OCI-LY1 (cell line): ENCODE results near the gene THAP4.

Source experiments
- H2AFZ ChIP-seq: fragments of 200-600 bp; sonication (generic), shearing (Covaris generic); 2 replicates; pipeline ENCODE4 v1.6.0; 2014; ENCODE audit warnings: antibody characterized with exemption, mild to moderate bottlenecking, low read length
- H3F3A ChIP-seq: fragments of 200-600 bp; sonication (generic), shearing (Covaris generic); 2 replicates; pipeline ENCODE4 v1.6.0; 2014; ENCODE audit warnings: mild to moderate bottlenecking, antibody characterized with exemption, low read length, moderate library complexity; ENCODE audit not compliant: insufficient read depth
- H3K27ac ChIP-seq: fragments of 200-600 bp; sonication (generic); 2 replicates; pipeline ENCODE4 v1.5.1; 2014; ENCODE audit warnings: low read length, mixed run types, mild to moderate bottlenecking, low read depth; ENCODE audit not compliant: poor library complexity, severe bottlenecking
- H3K27me3 ChIP-seq: fragments of 200-600 bp; sonication (generic); 2 replicates; pipeline ENCODE4 v1.6.0; 2014; ENCODE audit warnings: antibody characterized with exemption, mild to moderate bottlenecking, low read length, moderate library complexity; ENCODE audit not compliant: insufficient read depth
- H3K36me3 ChIP-seq: fragments of 200-600 bp; sonication (generic); 2 replicates; pipeline ENCODE4 v1.6.1; 2014; ENCODE audit warnings: mild to moderate bottlenecking, antibody characterized with exemption, low read length, moderate library complexity, mixed read lengths; ENCODE audit not compliant: insufficient read depth
- H3K4me1 ChIP-seq: fragments of 200-600 bp; sonication (generic); 2 replicates; pipeline ENCODE4 v1.5.1; 2014; ENCODE audit warnings: mild to moderate bottlenecking, low read length, moderate library complexity; ENCODE audit not compliant: insufficient read depth, severe bottlenecking
- H3K4me2 ChIP-seq: fragments of 200-600 bp; sonication (generic), shearing (Covaris generic); 2 replicates; pipeline ENCODE4 v1.6.1; 2014; ENCODE audit warnings: low read length
- H3K4me3 ChIP-seq: fragments of 200-600 bp; sonication (generic); 2 replicates; pipeline ENCODE4 v1.5.1; 2014; ENCODE audit warnings: low read length, low read depth, mild to moderate bottlenecking, mixed read lengths; ENCODE audit not compliant: poor library complexity, severe bottlenecking
- H3K79me2 ChIP-seq: fragments of 200-600 bp; shearing (Covaris generic); 2 replicates; pipeline ENCODE4 v1.6.1; 2016; ENCODE audit warnings: mixed run types, low read length, mixed read lengths; ENCODE audit not compliant: insufficient read depth
- H3K9ac ChIP-seq: fragments of 200-600 bp; sonication (generic), shearing (Covaris generic); 2 replicates; pipeline ENCODE4 v1.6.1; 2014; ENCODE audit warnings: mild to moderate bottlenecking, low read length, mixed read lengths
- H3K9me2 ChIP-seq: fragments of 200-600 bp; sonication (generic), shearing (Covaris generic); 2 replicates; pipeline ENCODE4 v1.6.1; 2014; ENCODE audit warnings: low read depth, mild to moderate bottlenecking, low read length, mixed read lengths
- H3K9me3 ChIP-seq: fragments of 200-600 bp; shearing (Covaris generic); 2 replicates; pipeline ENCODE4 v1.6.1; 2014; ENCODE audit warnings: low read length, mixed read lengths
- H4K20me1 ChIP-seq: fragments of 200-600 bp; sonication (generic), shearing (Covaris generic); 2 replicates; pipeline ENCODE4 v1.6.0; 2016; ENCODE audit warnings: mild to moderate bottlenecking, low read length; ENCODE audit not compliant: insufficient read depth
- EZH2 ChIP-seq: fragments of 200-600 bp; sonication (generic), shearing (Covaris generic); IDR thresholded peaks from 2 replicates; pipeline ENCODE4 v1.8.0; 2017; ENCODE audit warnings: borderline replicate concordance, mixed run types, mild to moderate bottlenecking, antibody characterized with exemption, low read length, moderate library complexity, mixed read lengths
- TF ChIP-seq, protein P1 (sequence below): fragments of 200-600 bp; sonication (generic), shearing (Covaris generic); IDR thresholded peaks from 2 replicates; pipeline ENCODE4 v1.5.1; 2017; ENCODE audit warnings: mild to moderate bottlenecking, antibody characterized with exemption, low read length, moderate library complexity, mixed read lengths

The THAP4 gene

DNA sequence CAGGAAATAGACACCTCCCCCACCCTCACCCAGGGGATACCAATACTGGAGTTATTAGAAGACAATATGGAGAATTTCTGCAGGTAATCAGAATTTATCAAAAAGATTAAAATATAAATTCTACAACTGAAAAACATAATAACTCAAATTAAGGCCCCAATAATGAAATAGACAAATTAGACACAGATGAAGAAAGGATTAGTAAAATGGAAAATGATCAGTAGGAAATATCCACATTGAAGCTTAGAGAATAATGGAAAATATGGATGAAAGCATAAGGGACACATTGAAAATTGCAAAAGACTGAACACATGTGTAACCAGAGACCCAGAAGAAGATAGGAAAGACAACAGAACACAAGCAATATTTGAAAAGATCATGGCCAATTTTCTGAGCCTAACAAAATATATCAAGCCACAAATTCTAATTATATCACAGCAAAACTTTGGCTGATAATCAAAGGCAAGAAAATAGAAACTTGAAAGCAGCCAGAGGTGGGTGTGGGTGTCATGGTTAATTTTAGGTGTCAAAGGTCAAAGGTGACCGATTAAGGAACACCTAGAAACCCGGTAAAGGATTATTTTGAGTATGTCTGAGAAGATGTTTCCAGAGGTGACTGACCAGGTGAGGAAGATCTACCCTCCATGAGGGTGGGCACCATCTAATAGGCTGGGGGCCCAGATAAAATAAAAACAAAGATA, 50.2 kb downstream of the THAP4 start:
- no peaks in the 10 kb centered on the region for H3K4me1 ChIP-seq
- H3K36me3 ChIP-seq = peaks cover 70% of the 10 kb centered on the region
- no peaks in the 10 kb centered on the region for H3K27me3 ChIP-seq
- H3K27ac ChIP-seq = no peak overlapping the region
- peaks cover 19% of the 10 kb centered on the region for H3K9me3 ChIP-seq
- no peak overlapping the region for H2AFZ ChIP-seq
- no peak overlapping the region for H3K9ac ChIP-seq
- no peaks in the 10 kb centered on the region for H3K79me2 ChIP-seq
- no peaks in the 10 kb centered on the region for H4K20me1 ChIP-seq
- no peaks in the 10 kb centered on the region for H3F3A ChIP-seq
- TF ChIP-seq EZH2 = no peak
- TF ChIP-seq, protein P1, sequence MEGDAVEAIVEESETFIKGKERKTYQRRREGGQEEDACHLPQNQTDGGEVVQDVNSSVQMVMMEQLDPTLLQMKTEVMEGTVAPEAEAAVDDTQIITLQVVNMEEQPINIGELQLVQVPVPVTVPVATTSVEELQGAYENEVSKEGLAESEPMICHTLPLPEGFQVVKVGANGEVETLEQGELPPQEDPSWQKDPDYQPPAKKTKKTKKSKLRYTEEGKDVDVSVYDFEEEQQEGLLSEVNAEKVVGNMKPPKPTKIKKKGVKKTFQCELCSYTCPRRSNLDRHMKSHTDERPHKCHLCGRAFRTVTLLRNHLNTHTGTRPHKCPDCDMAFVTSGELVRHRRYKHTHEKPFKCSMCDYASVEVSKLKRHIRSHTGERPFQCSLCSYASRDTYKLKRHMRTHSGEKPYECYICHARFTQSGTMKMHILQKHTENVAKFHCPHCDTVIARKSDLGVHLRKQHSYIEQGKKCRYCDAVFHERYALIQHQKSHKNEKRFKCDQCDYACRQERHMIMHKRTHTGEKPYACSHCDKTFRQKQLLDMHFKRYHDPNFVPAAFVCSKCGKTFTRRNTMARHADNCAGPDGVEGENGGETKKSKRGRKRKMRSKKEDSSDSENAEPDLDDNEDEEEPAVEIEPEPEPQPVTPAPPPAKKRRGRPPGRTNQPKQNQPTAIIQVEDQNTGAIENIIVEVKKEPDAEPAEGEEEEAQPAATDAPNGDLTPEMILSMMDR = no peak
- no peak overlapping the region for H3K4me2 ChIP-seq
- no peak overlapping the region for H3K4me3 ChIP-seq
- no peaks in the 10 kb centered on the region for H3K9me2 ChIP-seq

DNA sequence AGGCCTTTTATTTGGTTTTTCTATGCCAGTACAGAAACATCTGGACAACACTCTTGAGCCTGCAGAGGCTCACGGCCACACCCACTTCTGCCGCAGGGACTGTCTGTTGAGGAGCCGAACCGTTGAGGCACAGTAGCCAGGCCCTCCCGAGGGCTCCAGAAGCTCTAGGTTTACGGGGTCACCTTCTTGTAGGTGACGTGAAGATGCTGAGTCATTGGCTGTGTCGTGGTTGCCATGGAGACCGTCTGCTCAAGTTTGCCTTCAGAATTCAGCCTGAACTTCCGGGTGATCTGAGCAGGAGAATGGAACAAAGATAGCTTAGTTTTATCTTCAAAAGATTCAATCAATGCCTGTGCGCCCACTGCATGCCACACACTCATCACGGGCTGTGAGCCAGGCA, 52.5 kb downstream of the THAP4 start:
- no peaks in the 10 kb centered on the region for H4K20me1 ChIP-seq
- peaks cover 19% of the 10 kb centered on the region for H3K9me3 ChIP-seq
- H3K4me2 ChIP-seq = no peak overlapping the region
- no peak overlapping the region for H2AFZ ChIP-seq
- peaks cover 66% of the 10 kb centered on the region for H3K36me3 ChIP-seq
- no peaks in the 10 kb centered on the region for H3K79me2 ChIP-seq
- no peak overlapping the region for H3K9ac ChIP-seq
- H3K4me1 ChIP-seq = no peaks in the 10 kb centered on the region
- no peaks in the 10 kb centered on the region for H3K9me2 ChIP-seq
- H3K27me3 ChIP-seq = no peaks in the 10 kb centered on the region
- no peak overlapping the region for H3K4me3 ChIP-seq
- H3K27ac ChIP-seq = no peak overlapping the region
- H3F3A ChIP-seq = no peaks in the 10 kb centered on the region
- no peak for TF ChIP-seq EZH2
- TF ChIP-seq, protein P1 = no peak

DNA sequence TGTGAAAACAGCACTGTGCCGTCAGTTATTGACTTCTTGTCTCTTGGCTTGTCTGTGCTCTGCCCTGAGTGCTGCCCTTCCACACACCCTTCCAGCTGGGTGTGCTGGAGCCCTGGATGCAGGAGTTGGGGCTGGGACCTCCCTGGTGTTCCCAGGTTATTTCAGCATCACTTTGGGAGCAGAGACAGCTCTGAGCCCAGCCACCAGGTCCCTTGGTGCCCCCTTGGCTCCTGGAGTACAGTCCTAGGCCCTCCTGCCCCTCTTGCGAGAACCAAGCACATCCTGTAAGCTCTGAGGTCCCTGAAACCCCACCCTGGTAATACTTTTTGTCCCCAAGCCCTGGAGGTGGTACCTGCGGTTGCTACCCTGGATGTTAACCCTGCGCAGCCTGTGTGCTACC, 54.2 kb downstream of the THAP4 start:
- peaks cover 55% of the 10 kb centered on the region for H3K36me3 ChIP-seq
- no peaks in the 10 kb centered on the region for H3F3A ChIP-seq
- H2AFZ ChIP-seq = no peak overlapping the region
- H3K27ac ChIP-seq = no peak overlapping the region
- H3K9me3 ChIP-seq = peaks cover 19% of the 10 kb centered on the region
- no peak overlapping the region for H3K4me2 ChIP-seq
- H3K27me3 ChIP-seq = no peaks in the 10 kb centered on the region
- no peak for TF ChIP-seq EZH2
- TF ChIP-seq, protein P1 = no peak
- no peaks in the 10 kb centered on the region for H4K20me1 ChIP-seq
- no peaks in the 10 kb centered on the region for H3K79me2 ChIP-seq
- no peak overlapping the region for H3K4me3 ChIP-seq
- no peaks in the 10 kb centered on the region for H3K4me1 ChIP-seq
- H3K9ac ChIP-seq = no peak overlapping the region
- no peaks in the 10 kb centered on the region for H3K9me2 ChIP-seq
